Upper lobe of left lung (tissue), 6 donors: ENCODE data around the gene KDM8. TPM values are rescaled to one million over a fixed set of nuclear protein-coding genes. Genes with fewer than 3 reads are reported as not detected.

Source experiments
- ATAC-seq, 2 donors: fragments of 200-7000 bp; cut with Tn5 transposase; one replicate each; pipeline ENCODE4 v1.9.1; 2022; ENCODE audit warnings: mild to moderate bottlenecking in 2 of 2, moderate library complexity in 2 of 2; ENCODE audit not compliant: low FRiP score in 2 of 2
- DNase-seq, 2 donors: peaks; one replicate each; pipeline ENCODE4 v3.0.0-alpha.2; 2019 to 2020
- H3K27ac ChIP-seq, 4 donors: fragments of 200-600 bp; sonication (generic); one replicate each; pipeline ENCODE4 v1.5.1; 2016 to 2019
- H3K27me3 ChIP-seq, 4 donors: fragments of 200-600 bp; sonication (generic); one replicate each; pipeline ENCODE4 v1.5.1; 2017 to 2019
- H3K36me3 ChIP-seq, 4 donors: fragments of 200-600 bp; sonication (generic); one replicate each; pipeline ENCODE4 v1.5.1; 2016 to 2019
- H3K4me1 ChIP-seq, 4 donors: fragments of 200-600 bp; sonication (generic); one replicate each; pipeline ENCODE4 v1.5.1; 2018 to 2019
- H3K4me3 ChIP-seq, 4 donors: fragments of 200-600 bp; sonication (generic); one replicate each; pipeline ENCODE4 v1.5.1; 2017 to 2019; ENCODE audit warnings: mild to moderate bottlenecking in 2 of 4, moderate library complexity in 1 of 4
- H3K9me3 ChIP-seq, 4 donors: fragments of 200-600 bp; sonication (generic); one replicate each; pipeline ENCODE4 v1.5.1; 2018 to 2019
- EP300 ChIP-seq, 4 donors: sonication (generic); formaldehyde crosslinking; IDR thresholded peaks; one replicate each; pipeline ENCODE4 v1.5.1; 2017; ENCODE audit warnings: antibody characterized with exemption in 4 of 4, control low read depth in 2 of 4
- POLR2A ChIP-seq, 4 donors: fragments of 450-650 bp; IDR thresholded peaks; one replicate each; pipeline ENCODE4 v1.5.1; 2016 to 2017; ENCODE audit warnings: antibody characterized with exemption in 4 of 4, mild to moderate bottlenecking in 2 of 4
- POLR2AphosphoS5 ChIP-seq, 2 donors: sonication (generic); formaldehyde crosslinking; IDR thresholded peaks; one replicate each; pipeline ENCODE4 v1.5.1; 2017; ENCODE audit warnings: antibody characterized with exemption in 2 of 2
- WGBS, 2 donors: methylation state at CpG; one replicate each; pipeline ENCODE4 v1.1.5; 2017 to 2018; 5-methylcytosine and 5-hydroxymethylcytosine counted together
- total RNA-seq, 6 donors: library from RNA; depleted of rRNA in 4 of 6; stranded (reverse); fragments of >200 nt in 4 of 6; gene quantifications; one replicate each; pipeline versions ENCODE4 v1.1.0 to v1.2.1, GENCODE V29; 2016 to 2021
- TF ChIP-seq, protein P1 (sequence below), 6 experiments: fragments of 450-650 bp in 4 of 6; fragments of 200-600 bp in 2 of 6; sonication (generic) in 2 of 6; IDR thresholded peaks; one replicate each; pipeline ENCODE4 v1.5.1; 2016 to 2019; ENCODE audit warnings: antibody characterized with exemption in 6 of 6
- donor health status: DM: no; HTN: no; CAD: no; lungs with moderate emphysema.
- donor health status: DM: no; HTN: yes; CAD: no; lungs with severe emphysema.

The KDM8 gene
- total RNA-seq, 6 donors from 2014 or later = 5.1 to 50.3 (median 6.2) TPM

DNA sequence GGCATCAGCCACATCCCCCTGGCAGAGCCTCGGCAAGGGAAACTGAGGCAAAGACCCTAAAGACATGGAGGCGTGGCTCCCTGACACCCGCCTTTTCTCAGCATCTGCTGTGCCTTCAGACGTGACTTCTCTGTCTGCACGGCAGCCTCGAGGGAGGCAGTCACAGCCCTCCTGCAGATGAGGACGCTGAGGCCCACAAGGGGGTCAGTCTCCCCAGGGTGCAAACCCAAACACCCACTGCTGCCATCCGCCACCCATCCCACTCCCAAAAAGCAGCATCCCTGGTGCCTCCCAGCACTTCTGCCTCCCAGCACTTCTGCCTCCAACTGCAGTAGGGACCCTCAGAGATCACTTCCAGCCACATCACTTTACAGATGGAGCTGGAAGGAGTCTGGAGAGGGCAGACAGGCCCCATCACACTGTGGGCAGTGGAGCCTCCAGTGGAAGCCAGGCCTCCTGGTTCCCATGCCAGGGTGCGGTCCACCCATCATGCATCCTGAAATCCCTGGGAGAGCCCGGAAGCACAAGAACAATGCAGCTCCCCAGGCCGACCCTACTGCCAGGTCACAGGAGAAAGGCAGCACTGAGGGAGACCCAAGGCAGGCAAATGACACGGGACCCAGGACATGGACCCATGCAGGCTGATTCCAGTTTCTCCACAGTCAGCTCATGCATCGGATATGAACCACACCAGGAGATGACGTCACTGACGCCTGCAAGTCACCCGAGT is 23.8 kb downstream of the KDM8 start:
- 56 to 87% methylated on average over 8 to 16 of the region's 16 CpGs for WGBS, 2 donors
- peak overlapping the region in 2 of 4 donors; percentile 35 to 48 for H3K27ac ChIP-seq
- no peaks in the 10 kb centered on the region for H3K27me3 ChIP-seq
- no peak overlapping the region for H3K4me3 ChIP-seq
- TF ChIP-seq POLR2A (IDR thresholded peaks at IDR 0.05) (no peak), POLR2AphosphoS5 (IDR thresholded peaks at IDR 0.05) (peak in 1 of 2 donors; percentile 26)
- H3K9me3 ChIP-seq = no peaks in the 10 kb centered on the region
- no peak for DNase-seq
- ATAC-seq = no peak
- H3K4me1 ChIP-seq = peaks cover 6 to 48% (median 20%) of the 10 kb centered on the region in 4 donors
- H3K36me3 ChIP-seq = peaks cover 0 to 55% (median 24%) of the 10 kb centered on the region in 4 donors

DNA sequence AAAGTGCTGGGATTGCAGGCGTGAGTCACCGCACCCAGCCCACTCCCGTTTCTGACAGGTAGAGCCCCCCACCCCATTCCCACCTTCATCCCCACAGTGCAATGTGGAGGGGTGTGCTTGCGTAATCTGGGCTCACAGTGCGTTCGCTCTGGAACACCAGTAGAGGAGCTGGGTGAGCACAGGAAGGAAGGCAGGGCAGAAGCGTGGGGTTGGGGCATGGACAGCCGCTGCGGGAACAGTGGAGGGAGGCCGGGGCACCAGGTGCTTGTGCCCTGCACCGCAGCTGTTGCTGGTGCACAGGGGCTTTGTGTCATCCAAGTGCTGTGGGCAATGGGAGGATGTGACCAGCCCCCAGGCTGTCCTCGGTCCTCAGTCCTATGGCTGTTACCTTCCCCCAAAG is 24.7 kb downstream of the KDM8 start:
- Histone ChIP-seq H3K36me3 (peaks cover 0 to 64% (median 30%) of the 10 kb centered on the region in 4 donors), H3K27me3 (no peaks in the 10 kb centered on the region), H3K4me3 (no peak overlapping the region), H3K9me3 (no peaks in the 10 kb centered on the region), H3K27ac (peak overlapping the region in 1 of 4 donors; percentile 40), H3K4me1 (peaks cover 2 to 39% (median 18%) of the 10 kb centered on the region in 4 donors)
- 77 to 80% methylated on average over 11 to 12 of the region's 12 CpGs for WGBS, 2 donors
- ATAC-seq (no peak), DNase-seq (no peak)
- TF ChIP-seq POLR2AphosphoS5 (IDR thresholded peaks at IDR 0.05) = no peak
- no peak for TF ChIP-seq POLR2A (IDR thresholded peaks at IDR 0.05)
- TF ChIP-seq EP300 (IDR thresholded peaks at IDR 0.05) = no peak
- TF ChIP-seq, protein P1, sequence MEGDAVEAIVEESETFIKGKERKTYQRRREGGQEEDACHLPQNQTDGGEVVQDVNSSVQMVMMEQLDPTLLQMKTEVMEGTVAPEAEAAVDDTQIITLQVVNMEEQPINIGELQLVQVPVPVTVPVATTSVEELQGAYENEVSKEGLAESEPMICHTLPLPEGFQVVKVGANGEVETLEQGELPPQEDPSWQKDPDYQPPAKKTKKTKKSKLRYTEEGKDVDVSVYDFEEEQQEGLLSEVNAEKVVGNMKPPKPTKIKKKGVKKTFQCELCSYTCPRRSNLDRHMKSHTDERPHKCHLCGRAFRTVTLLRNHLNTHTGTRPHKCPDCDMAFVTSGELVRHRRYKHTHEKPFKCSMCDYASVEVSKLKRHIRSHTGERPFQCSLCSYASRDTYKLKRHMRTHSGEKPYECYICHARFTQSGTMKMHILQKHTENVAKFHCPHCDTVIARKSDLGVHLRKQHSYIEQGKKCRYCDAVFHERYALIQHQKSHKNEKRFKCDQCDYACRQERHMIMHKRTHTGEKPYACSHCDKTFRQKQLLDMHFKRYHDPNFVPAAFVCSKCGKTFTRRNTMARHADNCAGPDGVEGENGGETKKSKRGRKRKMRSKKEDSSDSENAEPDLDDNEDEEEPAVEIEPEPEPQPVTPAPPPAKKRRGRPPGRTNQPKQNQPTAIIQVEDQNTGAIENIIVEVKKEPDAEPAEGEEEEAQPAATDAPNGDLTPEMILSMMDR (IDR thresholded peaks at IDR 0.05) = no peak

DNA sequence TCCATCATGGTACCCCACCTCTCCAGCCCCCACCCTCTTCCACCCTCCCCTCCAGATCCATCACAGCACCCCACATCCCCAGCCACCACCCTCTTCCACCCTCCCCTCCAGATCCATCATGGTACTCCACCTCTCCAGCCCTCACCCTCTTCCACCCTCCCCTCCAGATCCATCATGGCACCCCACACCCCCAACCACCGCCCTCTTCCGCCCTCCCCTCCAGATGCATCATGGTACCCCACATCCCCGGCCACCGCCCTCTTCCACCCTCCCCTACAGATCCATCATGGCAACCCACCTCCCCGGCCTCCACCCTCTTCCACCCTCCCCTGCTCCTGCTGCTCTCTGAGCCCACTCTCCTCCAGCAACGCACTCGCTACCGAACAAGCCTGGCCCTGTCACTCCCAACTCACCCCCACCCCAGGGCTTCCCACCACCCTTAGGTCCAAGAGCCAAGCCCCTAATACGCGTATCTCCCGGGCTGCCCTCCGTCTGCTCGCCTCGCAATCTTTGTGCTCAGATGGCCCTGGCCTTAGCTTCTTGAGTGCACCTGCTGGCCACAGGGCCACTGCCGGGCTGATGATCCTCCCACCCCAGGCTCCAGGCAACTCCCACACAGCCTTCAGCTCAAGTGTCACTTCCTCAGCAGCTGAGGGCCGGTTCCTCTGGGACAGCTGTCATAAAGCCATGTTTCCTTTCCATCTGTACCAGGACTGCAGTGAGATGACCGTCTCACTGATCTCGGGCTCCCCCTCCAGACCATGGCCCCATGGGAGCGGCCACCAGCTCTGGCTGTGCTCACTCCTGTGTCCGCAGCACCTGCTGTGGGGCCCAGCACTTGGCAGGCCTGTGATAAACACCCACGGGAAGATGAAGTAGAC is 25.5 kb downstream of the KDM8 start:
- H3K4me3 ChIP-seq = no peak overlapping the region
- TF ChIP-seq, protein P1 (IDR thresholded peaks at IDR 0.05) = peak in 1 of 6 experiments; percentile 14
- TF ChIP-seq POLR2AphosphoS5 (IDR thresholded peaks at IDR 0.05) = peak; percentile 14 to 33
- TF ChIP-seq EP300 (IDR thresholded peaks at IDR 0.05) = no peak
- TF ChIP-seq POLR2A (IDR thresholded peaks at IDR 0.05) = no peak
- peaks cover 2 to 37% (median 15%) of the 10 kb centered on the region in 4 donors for H3K4me1 ChIP-seq
- peak overlapping the region in 2 of 4 donors; percentile 17 to 40 for H3K27ac ChIP-seq
- H3K36me3 ChIP-seq = peaks cover 0 to 67% (median 33%) of the 10 kb centered on the region in 4 donors
- no peaks in the 10 kb centered on the region for H3K9me3 ChIP-seq
- no peaks in the 10 kb centered on the region for H3K27me3 ChIP-seq
- ATAC-seq (peak in 1 of 2 donors; percentile 16), DNase-seq (no peak)
- whole genome bisulfite sequencing, 2 donors = 88% methylated on average over 19 to 20 of the region's 21 CpGs

DNA sequence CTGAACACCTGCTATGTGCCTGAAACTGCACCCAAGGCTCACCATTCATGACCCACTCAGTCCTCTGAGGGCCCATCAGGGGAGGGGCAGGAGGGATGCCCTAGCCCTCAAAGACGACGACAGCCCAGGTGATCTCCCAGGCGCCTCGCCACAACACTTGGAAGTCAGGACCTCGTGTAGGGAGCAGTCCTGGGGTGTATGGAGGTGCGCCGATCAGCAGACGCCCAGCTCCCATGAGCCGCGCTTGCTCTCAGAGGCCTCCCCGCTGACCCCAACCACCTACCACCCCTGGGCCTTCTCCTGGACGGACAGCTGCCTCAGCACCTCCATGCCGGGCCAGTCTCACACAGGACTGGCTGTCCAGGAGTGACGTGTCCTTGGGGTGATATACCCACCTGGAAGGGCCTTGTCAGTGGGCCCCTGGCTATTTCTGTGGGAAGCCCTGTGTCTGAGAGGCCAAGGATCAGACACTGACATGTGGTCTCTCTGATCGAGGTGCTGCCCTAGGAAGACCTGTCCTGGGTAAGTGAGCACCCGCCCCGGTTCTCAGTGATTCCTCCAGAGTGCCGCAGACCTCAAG is 26.7 kb downstream of the KDM8 start:
- Histone ChIP-seq H3K27me3 (no peaks in the 10 kb centered on the region), H3K4me3 (no peak overlapping the region), H3K4me1 (peaks cover 10 to 41% (median 25%) of the 10 kb centered on the region in 4 donors), H3K9me3 (no peaks in the 10 kb centered on the region), H3K36me3 (peaks cover 0 to 60% (median 25%) of the 10 kb centered on the region in 4 donors), H3K27ac (peak overlapping the region in 1 of 4 donors; percentile 17)
- 98 to 100% methylated on average over 9 to 15 of the region's 18 CpGs for WGBS, 2 donors
- DNase-seq = no peak
- no peak for ATAC-seq
- no peak for TF ChIP-seq EP300 (IDR thresholded peaks at IDR 0.05)
- no peak for TF ChIP-seq POLR2A (IDR thresholded peaks at IDR 0.05)
- TF ChIP-seq, protein P1 (IDR thresholded peaks at IDR 0.05) = no peak
- TF ChIP-seq POLR2AphosphoS5 (IDR thresholded peaks at IDR 0.05) = no peak
